H9 (cell line): Measurements from ENCODE around the gene DENND1A. TPM values are rescaled to one million over a fixed set of nuclear protein-coding genes. Genes with fewer than 3 reads are reported as not detected.

Experiments used
- DNase-seq: peaks from one replicate; pipeline ENCODE4 v3.0.0-alpha.2; 2017
- H2AFZ ChIP-seq: one replicate; pipeline ENCODE4 v1.6.1; 2013; ENCODE audit warnings: mild to moderate bottlenecking, low read length, control low read depth, moderate library complexity
- H2AK5ac ChIP-seq: 2 replicates; pipeline ENCODE4 v1.6.1; 2013; ENCODE audit warnings: low read length, control low read depth, mixed read lengths; ENCODE audit not compliant: insufficient read length
- H2BK120ac ChIP-seq: one replicate; pipeline ENCODE4 v1.6.1; 2013; ENCODE audit warnings: low read depth, mild to moderate bottlenecking, low read length, control low read depth, inconsistent platforms; ENCODE audit not compliant: poor library complexity, severe bottlenecking
- H2BK12ac ChIP-seq: 2 replicates; pipeline ENCODE4 v1.6.1; 2013; ENCODE audit warnings: low read length, control low read depth, mixed read lengths, low read depth; ENCODE audit not compliant: insufficient read length
- H2BK15ac ChIP-seq: 2 replicates; pipeline ENCODE4 v1.6.1; 2013; ENCODE audit warnings: low read depth, low read length, control low read depth
- H2BK20ac ChIP-seq: one replicate; pipeline ENCODE4 v1.6.1; 2013; ENCODE audit warnings: low read depth, mild to moderate bottlenecking, low read length, control low read depth, inconsistent platforms; ENCODE audit not compliant: poor library complexity, severe bottlenecking
- H2BK5ac ChIP-seq: 2 replicates; pipeline ENCODE4 v1.6.1; 2013; ENCODE audit warnings: low read length, control low read depth, mixed read lengths; ENCODE audit not compliant: insufficient read length
- H3K14ac ChIP-seq: 2 replicates; pipeline ENCODE4 v1.6.1; 2013; ENCODE audit warnings: low read length, control low read depth; ENCODE audit not compliant: insufficient read depth
- H3K18ac ChIP-seq: 2 replicates; pipeline ENCODE4 v1.6.1; 2013; ENCODE audit warnings: low read depth, mild to moderate bottlenecking, mixed read lengths, low read length, control low read depth; ENCODE audit not compliant: insufficient read length
- H3K23ac ChIP-seq: 2 replicates; pipeline ENCODE4 v1.6.1; 2013; ENCODE audit warnings: low read length, control low read depth, mixed read lengths, low read depth; ENCODE audit not compliant: insufficient read length
- H3K23me2 ChIP-seq: 2 replicates; pipeline ENCODE4 v1.6.1; 2013; ENCODE audit warnings: low read depth, mild to moderate bottlenecking, mixed read lengths, low read length, control low read depth; ENCODE audit not compliant: insufficient read length, poor library complexity, severe bottlenecking
- H3K27ac ChIP-seq: 2 replicates; pipeline ENCODE4 v1.5.1; 2013; ENCODE audit warnings: low read length, control low read depth, mixed read lengths, low read depth; ENCODE audit not compliant: insufficient read length
- H3K27me3 ChIP-seq: 2 replicates; pipeline ENCODE4 v1.6.1; 2013; ENCODE audit warnings: low read length, control low read depth, inconsistent platforms; ENCODE audit not compliant: insufficient read depth
- H3K4ac ChIP-seq: 2 replicates; pipeline ENCODE4 v1.6.1; 2013; ENCODE audit warnings: low read depth, mild to moderate bottlenecking, control low read depth, inconsistent platforms, low read length, moderate library complexity
- H3K4me1 ChIP-seq: 2 replicates; pipeline ENCODE4 v1.6.1; 2013; ENCODE audit warnings: low read length, control low read depth, inconsistent platforms; ENCODE audit not compliant: insufficient read depth
- H3K4me2 ChIP-seq: 2 replicates; pipeline ENCODE4 v1.6.1; 2013; ENCODE audit warnings: low read length, control low read depth, mixed read lengths; ENCODE audit not compliant: insufficient read length, insufficient read depth
- H3K56ac ChIP-seq: 2 replicates; pipeline ENCODE4 v1.6.1; 2013; ENCODE audit warnings: low read depth, mild to moderate bottlenecking, mixed read lengths, low read length, control low read depth; ENCODE audit not compliant: insufficient read length
- H3K79me1 ChIP-seq: 2 replicates; pipeline ENCODE4 v1.6.1; 2013; ENCODE audit warnings: low read depth, mild to moderate bottlenecking, moderate library complexity, low read length, control low read depth, inconsistent platforms; ENCODE audit not compliant: insufficient read depth, poor library complexity, severe bottlenecking
- H3K79me2 ChIP-seq: 2 replicates; pipeline ENCODE4 v1.6.1; 2013; ENCODE audit warnings: low read length, control low read depth, inconsistent platforms; ENCODE audit not compliant: insufficient read depth
- H3K9ac ChIP-seq: 2 replicates; pipeline ENCODE4 v1.6.1; 2013; ENCODE audit warnings: low read length, control low read depth, mixed read lengths; ENCODE audit not compliant: insufficient read length; ENCODE audit errors: extremely low read depth
- H3K9me3 ChIP-seq: one replicate; pipeline ENCODE4 v1.6.1; 2013; ENCODE audit warnings: low read depth, low read length, inconsistent platforms; ENCODE audit not compliant: control insufficient read depth
- H3T11ph ChIP-seq: one replicate; pipeline ENCODE4 v1.6.1; 2013; ENCODE audit warnings: mild to moderate bottlenecking, low read length, control low read depth, inconsistent platforms
- H4K20me1 ChIP-seq: one replicate; pipeline ENCODE4 v1.6.1; 2013; ENCODE audit not compliant: control insufficient read depth, insufficient read length, insufficient read depth
- H4K5ac ChIP-seq: 2 replicates; pipeline ENCODE4 v1.6.1; 2013; ENCODE audit warnings: low read depth, mild to moderate bottlenecking, mixed read lengths, low read length, control low read depth; ENCODE audit not compliant: insufficient read length
- H4K8ac ChIP-seq: replicated peaks from 2 replicates; pipeline ENCODE4 v1.6.1; 2013; ENCODE audit warnings: low read length, control low read depth, mixed read lengths, low read depth; ENCODE audit not compliant: insufficient read length
- H4K91ac ChIP-seq: 2 replicates; pipeline ENCODE4 v1.6.1; 2013; ENCODE audit warnings: low read depth, mild to moderate bottlenecking, moderate library complexity, mixed read lengths, low read length, control low read depth; ENCODE audit not compliant: insufficient read length
- H3K27ac Mint-ChIP-seq, 3 experiments: 2 replicates in 2 of 3; 3 replicates in 1 of 3; pipeline ENCODE4 v1.8.0; 2020 to 2021; ENCODE audit warnings: mixed read lengths in 3 of 3, mild to moderate bottlenecking in 1 of 3, moderate library complexity in 1 of 3
- H3K27me3 Mint-ChIP-seq: 2 replicates; pipeline ENCODE4 v1.8.0; 2021; ENCODE audit warnings: low read depth, mild to moderate bottlenecking, moderate library complexity, mixed read lengths
- H3K36me3 Mint-ChIP-seq, 3 experiments: 2 replicates in 2 of 3; 3 replicates in 1 of 3; pipeline ENCODE4 v1.8.0; 2020 to 2021; ENCODE audit warnings: low read depth in 3 of 3, mixed read lengths in 3 of 3; ENCODE audit not compliant: insufficient read depth in 1 of 3
- H3K4me1 Mint-ChIP-seq, 2 experiments: 2 replicates each; pipeline ENCODE4 v1.8.0; 2020; ENCODE audit warnings: mixed read lengths in 2 of 2
- H3K4me3 Mint-ChIP-seq, 2 experiments: 2 replicates in 1 of 2; 3 replicates in 1 of 2; pipeline ENCODE4 v1.8.0; 2020 to 2021; ENCODE audit warnings: mild to moderate bottlenecking in 2 of 2, mixed read lengths in 2 of 2, moderate library complexity in 1 of 2
- H3K9me3 Mint-ChIP-seq, 2 experiments: 2 replicates in 1 of 2; 3 replicates in 1 of 2; pipeline ENCODE4 v1.8.0; 2020; ENCODE audit warnings: mild to moderate bottlenecking in 2 of 2, mixed read lengths in 2 of 2, moderate library complexity in 1 of 2
- CTCF ChIP-seq: fragments of 200-600 bp; sonication (generic); conservative IDR thresholded peaks from 3 replicates; pipeline ENCODE4 v1.8.0; 2021; ENCODE audit warnings: antibody characterized with exemption, mild to moderate bottlenecking
- WGBS: extraction: QIAGEN DNeasy Blood & Tissue Kit; methylation state at CpG from one replicate; pipeline ENCODE4 v1.1.7; 2013; ENCODE audit warnings: missing lambda C conversion rate, low lambda C conversion rate, mixed read lengths; ENCODE audit not compliant: insufficient read length; ENCODE audit errors: extremely low coverage; 5-methylcytosine and 5-hydroxymethylcytosine counted together
- total RNA-seq: library from RNA; stranded (reverse); gene quantifications from 2 replicates; pipeline ENCODE4 v1.2.1, GENCODE V29; 2021

Gene DENND1A
- total RNA-seq, 1 experiment from 2014 or later, result 20.4 TPM

GRCh38 chr9:123544007-123544827 is 385.7 kb downstream of the DENND1A start:
- Histone ChIP-seq H2BK15ac (no peak overlapping the region), H4K5ac (no peak overlapping the region), H2BK5ac (no peak overlapping the region), H3T11ph (no peak overlapping the region), H3K18ac (no peak overlapping the region), H4K20me1 (no peaks in the 10 kb centered on the region), H3K27ac (no peak overlapping the region), H4K91ac (no peak overlapping the region), H2BK120ac (no peak overlapping the region), H4K8ac (no peak overlapping the region), H3K79me2 (no peaks in the 10 kb centered on the region), H3K27me3 (no peaks in the 10 kb centered on the region), H3K9ac (no peak overlapping the region), H3K14ac (no peak overlapping the region), H3K4me2 (no peak overlapping the region), H3K79me1 (no peaks in the 10 kb centered on the region), H3K23me2 (no peaks in the 10 kb centered on the region), H2BK12ac (no peak overlapping the region), H3K4ac (no peak overlapping the region), H3K9me3 (no peaks in the 10 kb centered on the region), H2BK20ac (no peak overlapping the region), H3K23ac (no peak overlapping the region), H3K4me1 (no peaks in the 10 kb centered on the region), H2AFZ (no peak overlapping the region), H3K56ac (no peak overlapping the region), H2AK5ac (no peak overlapping the region)
- DNase-seq, result no peak
- Mint-ChIP-seq H3K36me3 (peaks cover 0 to 3% (median 0%) of the 10 kb centered on the region in 3 experiments; a peak in 2 of 7 replicates), H3K4me1 (peaks cover 2 to 3% of the 10 kb centered on the region in 2 experiments; a peak in 2 of 4 replicates), H3K4me3 (no peak overlapping the region), H3K27me3 (no peaks in the 10 kb centered on the region), H3K27ac (no peak overlapping the region), H3K9me3 (no peaks in the 10 kb centered on the region; a peak in 1 of 5 replicates)
- WGBS, result no CpG with 5 or more reads among the region's 3 CpGs
- peak; percentile 98 for TF ChIP-seq CTCF
